K562 (cell line): ENCODE results near the gene DEF6. TPM values are rescaled to one million over a fixed set of nuclear protein-coding genes. Genes with fewer than 3 reads are reported as not detected.

Experiments used
- GABPA ChIP-seq: fragments of 200-800 bp; sonication (Bioruptor generic); conservative IDR thresholded peaks from 2 replicates; pipeline ENCODE4 v1.6.1; 2016; ENCODE audit warnings: low read depth, missing genetic modification characterization, missing compliant biosample characterization
- KDM5B ChIP-seq: fragments of 200-600 bp; sonication (generic); IDR thresholded peaks from 2 replicates; pipeline ENCODE4 v1.6.1; 2012; ENCODE audit warnings: low read depth, mild to moderate bottlenecking, moderate library complexity, low read length, control low read depth, inconsistent platforms; ENCODE audit not compliant: insufficient replicate concordance
- MAZ ChIP-seq, 2 experiments: fragments of 450-650 bp in 1 of 2; sonication (generic) in 1 of 2; formaldehyde crosslinking; IDR thresholded peaks in 1 of 2; conservative IDR thresholded peaks in 1 of 2; 2 replicates each; pipeline versions ENCODE4 v1.4.0 to v1.5.0; 2020; ENCODE audit warnings: mild to moderate bottlenecking in 1 of 2, missing genetic modification reagents in 1 of 2
- NCOA1 ChIP-seq: fragments of 450-650 bp; IDR thresholded peaks from 2 replicates; pipeline ENCODE4 v1.6.1; 2016; ENCODE audit warnings: low read depth
- POLR2AphosphoS5 ChIP-seq: IDR thresholded peaks from 2 replicates; pipeline ENCODE4 v1.6.1; 2011; ENCODE audit warnings: mild to moderate bottlenecking, low read depth, low read length, moderate library complexity; ENCODE audit not compliant: control insufficient read depth, insufficient read depth
- RNF219 ChIP-seq: fragments of 250-450 bp; sonication (Bioruptor Pico); IDR thresholded peaks from 2 replicates; pipeline ENCODE4 v1.5.0; 2022; ENCODE audit warnings: mild to moderate bottlenecking
- TAF1 ChIP-seq: IDR thresholded peaks from 2 replicates; pipeline ENCODE4 v1.6.1; 2011; ENCODE audit warnings: mild to moderate bottlenecking, low read length, moderate library complexity; ENCODE audit not compliant: insufficient read depth, control insufficient read depth, severe bottlenecking; ENCODE audit errors: extremely low read depth
- TSHZ1 ChIP-seq: fragments of 250-450 bp; sonication (Bioruptor Pico); IDR thresholded peaks from 2 replicates; pipeline ENCODE4 v1.4.0; 2020; ENCODE audit warnings: mild to moderate bottlenecking, moderate library complexity
- ZBTB12 ChIP-seq: fragments of 250-450 bp; sonication (Bioruptor Pico); IDR thresholded peaks from 2 replicates; pipeline ENCODE4 v1.4.0; 2020
- ZBTB49 ChIP-seq: sonication (generic); formaldehyde crosslinking; IDR thresholded peaks from 2 replicates; pipeline ENCODE4 v1.8.0; 2022; ENCODE audit warnings: missing genetic modification reagents, mild to moderate bottlenecking, borderline replicate concordance
- ZNF584 ChIP-seq: fragments of 200-800 bp; sonication (Bioruptor generic); IDR thresholded peaks from 2 replicates; pipeline ENCODE4 v1.6.1; 2016; ENCODE audit warnings: low read depth, mild to moderate bottlenecking, missing genetic modification characterization, missing compliant biosample characterization
- polyA plus RNA-seq, 8 experiments: library from polyadenylated mRNA; depleted of rRNA in 4 of 8; stranded (reverse) in 5 of 8; unstranded in 3 of 8; fragments of >200 nt; fragmentation: Nextera tagmentation in 2 of 8; fragmentation: Illumina TruSeq in 1 of 8; extraction: Ambion mirVana in 2 of 8; extraction: Trizol in 1 of 8; gene quantifications; 2 replicates each; pipeline versions ENCODE4 v1.2.1 to v1.2.3, GENCODE V29; 2011 to 2014; ENCODE audit warnings: inconsistent platforms in 1 of 8, missing spikeins in 1 of 8
- total RNA-seq, 7 experiments: library from RNA; depleted of rRNA in 6 of 7; stranded (reverse); fragments of >200 nt in 6 of 7; fragmentation: Illumina TruSeq in 2 of 7; extraction: Trizol in 2 of 7; gene quantifications; 2 replicates each; pipeline versions ENCODE4 v1.2.1 to v1.2.3, GENCODE V29; 2011 to 2021; ENCODE audit warnings: low replicate concordance in 1 of 7
- TF ChIP-seq, protein P1 (sequence below), 2 experiments: fragments of 450-650 bp in 1 of 2; sonication (generic) in 1 of 2; formaldehyde crosslinking in 1 of 2; IDR thresholded peaks in 1 of 2; conservative IDR thresholded peaks in 1 of 2; 2 replicates each; pipeline versions ENCODE4 v1.6.1 to v1.8.1; 2016 to 2023; ENCODE audit warnings: mild to moderate bottlenecking in 2 of 2, moderate library complexity in 2 of 2, inconsistent platforms in 1 of 2, missing genetic modification reagents in 1 of 2

DEF6 gene
- total and polyA plus RNA-seq, 9 of the 15 experiments (the other 6 are each of a cell fraction or from before 2014, with no cell fraction given): 1.3 to 44.6 (median 22.7) TPM

DNA sequence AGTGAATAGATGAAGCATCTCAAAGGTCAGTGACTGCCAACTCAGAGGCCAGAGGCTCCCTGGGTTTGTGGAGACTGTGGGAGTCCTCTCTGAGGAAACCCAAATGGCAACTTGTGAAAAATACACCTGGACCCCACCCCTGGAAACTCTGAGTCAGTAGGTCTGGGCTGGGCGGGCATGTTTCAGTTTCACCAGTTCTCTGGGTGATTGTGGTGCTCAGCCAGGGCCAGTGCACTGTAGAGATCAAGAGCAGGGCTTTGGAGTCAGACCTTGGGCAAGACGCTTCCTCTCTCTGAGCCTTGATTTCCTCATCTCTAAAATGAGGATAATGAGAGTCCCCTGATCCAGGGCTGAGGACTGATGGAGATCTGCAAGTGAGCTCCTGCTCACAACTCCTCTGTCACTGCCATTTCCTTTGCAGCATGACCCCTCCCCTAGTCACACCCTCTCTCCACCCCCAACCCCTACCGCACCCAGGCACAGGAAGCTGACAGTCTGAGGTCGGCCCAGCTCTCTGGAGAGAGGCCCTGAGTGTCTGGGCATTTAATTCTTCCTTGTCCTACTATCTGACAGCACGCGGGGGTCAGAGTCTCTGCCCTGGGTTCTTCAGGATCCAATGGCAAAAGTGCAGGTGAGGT, 5.1 kb downstream of the DEF6 start (continued):
- peak; percentile 47; the same call in 1 of the 2 replicates for TF ChIP-seq POLR2AphosphoS5
- TF ChIP-seq ZNF584 (CRISPR knock-in tag): no peak
- TF ChIP-seq ZBTB12 (CRISPR knock-in tag): no peak
- peak; percentile 36 for TF ChIP-seq KDM5B
- TF ChIP-seq ZBTB49 (CRISPR knock-in tag): no peak
- no peak for TF ChIP-seq NCOA1
- TF ChIP-seq TAF1: peak; percentile 17
- no peak for TF ChIP-seq RNF219 (CRISPR knock-in tag)
- TF ChIP-seq, protein P1, sequence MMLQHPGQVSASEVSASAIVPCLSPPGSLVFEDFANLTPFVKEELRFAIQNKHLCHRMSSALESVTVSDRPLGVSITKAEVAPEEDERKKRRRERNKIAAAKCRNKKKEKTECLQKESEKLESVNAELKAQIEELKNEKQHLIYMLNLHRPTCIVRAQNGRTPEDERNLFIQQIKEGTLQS (IDR thresholded peaks at IDR 0.05): peak; percentile 15; the same call in 1 of the 2 replicates
- TF ChIP-seq, protein P1 (CRISPR knock-in tag; conservative IDR thresholded peaks at IDR 0.05): no peak
- no peak for TF ChIP-seq TSHZ1 (CRISPR knock-in tag)
- TF ChIP-seq MAZ (CRISPR knock-in tag; conservative IDR thresholded peaks at IDR 0.05 in 1 of 2, IDR thresholded peaks at IDR 0.05 in 1 of 2): peak in 1 of 2 experiments; percentile 25; a peak in 2 of 4 replicates
- TF ChIP-seq GABPA (tag): peak; percentile 39; the same call in 1 of the 2 replicates
